Daoy (cell line): ENCODE measurements around the gene PAFAH1B2. TPM values are rescaled to one million over a fixed set of nuclear protein-coding genes. Genes with fewer than 3 reads are reported as not detected.
A peak's percentile ranks its signal among the peaks of the same experiment; 100 is the strongest.

Experiments used
- DNase-seq: peaks from one replicate; pipeline ENCODE4 v3.0.0-alpha.2; 2015; ENCODE audit warnings: low read depth
- total RNA-seq: library from RNA; depleted of rRNA; stranded (reverse); fragments of >200 nt; shearing (Covaris generic); gene quantifications from 2 replicates; pipeline ENCODE4 v1.2.3, GENCODE V29; 2014

PAFAH1B2 gene
- total RNA-seq, 1 experiment from 2014 or later, result 123 TPM

DNA sequence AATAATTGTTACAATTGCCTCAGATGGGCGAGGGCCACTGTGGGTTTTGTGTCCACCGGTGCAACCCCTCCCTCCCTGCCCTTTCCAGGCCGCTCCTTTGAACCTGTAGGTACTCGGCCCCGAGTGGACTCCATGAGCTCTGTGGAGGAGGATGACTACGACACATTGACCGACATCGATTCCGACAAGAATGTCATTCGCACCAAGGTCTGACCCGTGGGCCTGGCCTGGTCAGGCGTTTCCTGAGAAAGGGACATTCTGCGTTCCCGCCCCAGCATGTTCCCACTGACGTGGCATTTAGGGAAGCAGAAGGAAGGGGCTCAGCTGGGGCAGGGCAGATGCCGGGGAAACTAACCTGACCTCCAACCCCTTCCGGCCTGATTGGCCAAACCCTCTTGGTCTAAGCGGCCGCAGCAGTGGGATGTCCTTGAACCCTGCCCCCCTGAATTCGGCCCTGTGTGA lies 44.6 kb downstream of the PAFAH1B2 start:
- DNase-seq, result no peak

DNA sequence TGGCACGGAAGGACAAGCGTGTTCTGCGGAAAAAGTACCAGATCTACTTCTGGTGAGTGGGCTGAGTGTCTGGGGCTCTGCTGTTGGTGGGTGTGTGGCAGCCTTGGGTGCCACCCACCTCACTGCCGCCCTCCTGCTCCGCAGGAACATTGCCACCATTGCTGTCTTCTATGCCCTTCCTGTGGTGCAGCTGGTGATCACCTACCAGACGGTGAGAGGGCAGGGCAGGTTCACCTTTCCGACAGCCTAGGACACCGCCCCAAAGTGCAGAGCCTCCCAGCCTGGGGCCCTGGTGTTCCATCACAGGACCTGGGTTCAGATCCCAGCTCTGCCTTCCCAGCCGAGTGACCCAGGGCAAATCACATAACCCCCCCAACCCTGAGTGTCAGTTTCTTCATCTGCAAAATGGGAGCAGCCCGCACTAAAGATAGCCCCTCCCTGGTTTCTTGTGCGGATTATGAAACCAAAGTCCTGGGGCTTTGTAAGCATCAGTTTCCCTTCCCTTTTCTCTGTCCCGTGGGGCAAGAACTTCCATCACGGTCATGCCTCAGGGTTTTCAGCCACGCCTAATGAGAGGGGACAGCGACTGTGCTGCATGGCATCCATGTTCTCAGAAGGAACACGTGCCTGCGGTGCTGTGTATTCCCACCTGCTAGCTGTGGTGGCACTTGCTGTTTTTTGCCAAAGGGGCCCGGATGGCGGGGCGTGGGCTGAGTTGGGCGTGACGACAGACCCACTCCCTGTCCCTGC lies 45.3 kb downstream of the PAFAH1B2 start:
- no peak for DNase-seq

DNA sequence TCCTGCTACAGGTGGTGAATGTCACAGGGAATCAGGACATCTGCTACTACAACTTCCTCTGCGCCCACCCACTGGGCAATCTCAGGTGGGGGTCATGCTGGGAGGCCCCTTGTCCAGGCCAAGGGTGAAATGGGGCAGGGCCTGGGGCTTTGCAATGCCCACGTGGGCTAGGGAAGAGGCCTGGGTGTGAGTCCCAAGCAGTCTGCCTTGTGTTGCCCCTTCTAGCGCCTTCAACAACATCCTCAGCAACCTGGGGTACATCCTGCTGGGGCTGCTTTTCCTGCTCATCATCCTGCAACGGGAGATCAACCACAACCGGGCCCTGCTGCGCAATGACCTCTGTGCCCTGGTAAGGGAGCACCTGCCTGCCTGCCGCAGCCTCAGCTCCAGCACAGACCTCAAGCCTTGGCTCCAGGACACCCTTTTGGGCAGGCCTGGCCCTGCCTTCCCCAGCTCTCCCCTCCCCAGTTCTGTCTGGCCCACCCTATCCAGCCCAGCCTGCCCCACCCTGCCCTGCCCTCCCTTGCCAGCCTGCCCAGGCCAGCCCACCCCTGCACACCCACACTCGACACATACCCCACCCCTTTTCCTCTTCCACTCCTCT lies 46.0 kb downstream of the PAFAH1B2 start:
- no peak for DNase-seq

DNA sequence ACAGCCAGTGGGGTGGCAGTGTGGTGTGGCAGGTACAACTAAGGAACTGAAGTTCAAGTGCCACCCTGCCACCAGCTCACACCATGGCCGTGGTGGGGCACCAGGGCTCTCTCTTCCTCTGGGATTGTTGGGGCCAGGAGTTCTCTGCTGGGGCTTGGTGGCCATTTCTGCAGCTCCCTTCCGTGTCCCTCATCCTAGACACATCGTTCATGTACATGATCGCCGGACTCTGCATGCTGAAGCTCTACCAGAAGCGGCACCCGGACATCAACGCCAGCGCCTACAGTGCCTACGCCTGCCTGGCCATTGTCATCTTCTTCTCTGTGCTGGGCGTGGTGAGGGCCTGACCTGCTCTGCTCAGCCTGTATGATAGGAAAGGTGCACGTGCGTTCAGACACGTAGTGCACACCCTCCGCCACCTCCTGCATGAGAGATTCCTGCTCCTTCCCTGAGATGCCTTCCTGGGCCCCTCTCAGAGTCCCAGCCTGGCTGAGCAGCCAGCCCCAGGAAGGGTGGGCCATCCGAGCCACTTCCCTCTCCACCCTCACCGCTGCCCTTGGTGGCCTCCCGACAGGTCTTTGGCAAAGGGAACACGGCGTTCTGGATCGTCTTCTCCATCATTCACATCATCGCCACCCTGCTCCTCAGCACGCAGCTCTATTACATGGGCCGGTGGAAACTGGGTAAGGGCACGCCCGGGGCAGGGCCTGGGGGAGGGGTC lies 47.8 kb downstream of the PAFAH1B2 start:
- DNase-seq, result no peak

DNA sequence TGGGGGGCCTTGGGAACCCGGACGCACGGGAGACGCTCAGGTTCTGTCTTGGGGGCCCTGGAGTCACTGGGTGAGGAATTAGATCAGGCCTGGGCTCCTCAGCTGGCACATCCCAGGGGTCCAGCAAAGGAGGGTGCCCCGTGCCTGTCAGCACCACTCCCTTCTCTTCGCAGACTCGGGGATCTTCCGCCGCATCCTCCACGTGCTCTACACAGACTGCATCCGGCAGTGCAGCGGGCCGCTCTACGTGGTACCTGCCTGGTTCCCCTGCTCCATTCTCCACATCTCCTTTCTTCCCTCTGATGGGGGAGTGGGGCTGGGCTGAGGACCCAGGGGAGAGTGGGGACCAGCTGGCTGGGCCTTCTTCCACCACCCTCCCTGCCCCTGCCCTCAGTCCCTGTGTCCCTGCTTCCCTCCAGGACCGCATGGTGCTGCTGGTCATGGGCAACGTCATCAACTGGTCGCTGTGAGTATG lies 48.4 kb downstream of the PAFAH1B2 start:
- no peak for DNase-seq

DNA sequence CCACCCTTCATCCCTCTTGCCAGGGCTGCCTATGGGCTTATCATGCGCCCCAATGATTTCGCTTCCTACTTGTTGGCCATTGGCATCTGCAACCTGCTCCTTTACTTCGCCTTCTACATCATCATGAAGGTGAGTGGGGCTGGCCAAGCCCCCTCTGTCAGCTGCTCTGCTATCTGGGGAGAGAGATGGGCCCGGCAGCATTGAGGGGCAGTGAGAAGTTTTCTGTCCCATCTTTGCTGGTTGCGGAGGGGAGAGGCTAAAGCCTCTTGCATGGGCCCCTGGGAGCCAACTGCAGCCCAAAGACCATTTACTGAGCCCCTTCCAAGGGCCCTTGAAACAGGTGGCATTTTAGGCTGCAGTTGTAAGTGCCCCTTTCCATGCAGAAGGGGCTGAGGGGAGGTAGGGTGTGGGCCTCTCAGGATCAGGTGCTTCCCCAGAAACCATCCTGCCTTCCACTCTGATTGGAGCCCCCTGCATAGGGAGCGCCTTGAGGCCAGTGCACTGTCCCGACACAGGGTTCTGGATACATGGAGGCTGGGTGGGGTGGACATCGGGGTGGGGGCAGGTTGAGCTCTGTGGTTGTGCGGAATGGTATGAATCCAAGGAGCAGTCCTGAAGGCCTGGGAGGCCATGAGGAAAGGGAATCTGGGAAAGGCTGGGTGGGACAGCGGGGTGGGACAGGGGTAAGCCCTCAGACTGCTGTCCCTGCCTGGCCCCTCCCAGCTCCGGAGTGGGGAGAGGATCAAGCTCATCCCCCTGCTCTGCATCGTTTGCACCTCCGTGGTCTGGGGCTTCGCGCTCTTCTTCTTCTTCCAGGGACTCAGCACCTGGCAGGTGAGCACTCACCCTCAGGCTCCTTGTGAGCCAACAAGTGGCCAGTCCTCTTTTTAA lies 49.3 kb downstream of the PAFAH1B2 start:
- DNase-seq, result no peak

DNA sequence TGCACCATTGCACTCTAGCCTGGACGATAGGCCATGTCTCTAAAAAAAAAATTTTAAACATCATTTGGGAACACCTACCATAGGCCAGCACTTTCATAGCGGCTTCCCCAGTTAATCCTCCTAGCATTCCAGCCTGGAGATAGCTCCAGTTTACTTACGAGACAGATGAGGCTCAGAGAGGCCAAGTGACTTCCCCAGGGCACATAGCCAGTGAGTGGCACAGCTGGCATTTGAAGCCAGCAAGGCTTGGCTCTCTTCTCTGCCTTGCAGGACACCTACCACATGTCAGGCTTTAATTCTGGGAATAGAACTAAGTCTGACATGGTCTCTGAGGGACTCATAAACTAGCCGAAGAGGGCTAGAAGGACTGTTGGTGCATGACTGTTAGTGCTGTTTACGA lies 50.2 kb downstream of the PAFAH1B2 start:
- no peak for DNase-seq

DNA sequence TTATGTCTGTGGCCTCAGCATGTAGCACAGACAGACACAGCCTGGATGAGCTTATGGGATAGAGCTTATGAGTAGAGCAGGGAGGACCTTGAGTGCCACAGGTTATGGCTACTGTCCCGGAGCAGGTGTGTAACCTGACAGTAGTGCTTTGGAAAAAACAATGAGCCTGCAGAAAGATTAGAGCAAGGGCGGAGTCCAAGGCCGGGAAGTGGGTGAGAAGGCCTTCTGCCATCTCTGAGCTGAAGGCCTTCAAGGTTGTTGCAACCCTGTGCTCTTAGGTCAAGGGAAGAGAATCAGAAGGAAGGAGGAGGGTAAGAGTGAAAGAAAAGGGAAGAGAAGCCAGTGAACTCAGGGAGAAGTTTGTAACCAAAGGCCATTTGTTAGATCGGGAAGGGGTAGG lies 51.2 kb downstream of the PAFAH1B2 start:
- no peak for DNase-seq

DNA sequence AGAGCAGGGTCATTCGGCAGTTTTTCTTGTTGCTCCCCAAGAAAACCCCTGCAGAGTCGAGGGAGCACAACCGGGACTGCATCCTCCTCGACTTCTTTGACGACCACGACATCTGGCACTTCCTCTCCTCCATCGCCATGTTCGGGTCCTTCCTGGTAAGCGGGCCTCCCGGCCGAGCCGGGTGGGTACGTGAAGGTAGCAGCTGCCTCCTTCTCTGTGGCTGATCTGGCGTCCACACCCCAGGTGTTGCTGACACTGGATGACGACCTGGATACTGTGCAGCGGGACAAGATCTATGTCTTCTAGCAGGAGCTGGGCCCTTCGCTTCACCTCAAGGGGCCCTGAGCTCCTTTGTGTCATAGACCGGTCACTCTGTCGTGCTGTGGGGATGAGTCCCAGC lies 51.7 kb downstream of the PAFAH1B2 start:
- no peak for DNase-seq

DNA sequence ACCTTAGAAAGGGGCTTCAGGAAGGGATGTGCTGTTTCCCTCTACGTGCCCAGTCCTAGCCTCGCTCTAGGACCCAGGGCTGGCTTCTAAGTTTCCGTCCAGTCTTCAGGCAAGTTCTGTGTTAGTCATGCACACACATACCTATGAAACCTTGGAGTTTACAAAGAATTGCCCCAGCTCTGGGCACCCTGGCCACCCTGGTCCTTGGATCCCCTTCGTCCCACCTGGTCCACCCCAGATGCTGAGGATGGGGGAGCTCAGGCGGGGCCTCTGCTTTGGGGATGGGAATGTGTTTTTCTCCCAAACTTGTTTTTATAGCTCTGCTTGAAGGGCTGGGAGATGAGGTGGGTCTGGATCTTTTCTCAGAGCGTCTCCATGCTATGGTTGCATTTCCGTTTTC lies 52.9 kb downstream of the PAFAH1B2 start:
- DNase-seq, result no peak

DNA sequence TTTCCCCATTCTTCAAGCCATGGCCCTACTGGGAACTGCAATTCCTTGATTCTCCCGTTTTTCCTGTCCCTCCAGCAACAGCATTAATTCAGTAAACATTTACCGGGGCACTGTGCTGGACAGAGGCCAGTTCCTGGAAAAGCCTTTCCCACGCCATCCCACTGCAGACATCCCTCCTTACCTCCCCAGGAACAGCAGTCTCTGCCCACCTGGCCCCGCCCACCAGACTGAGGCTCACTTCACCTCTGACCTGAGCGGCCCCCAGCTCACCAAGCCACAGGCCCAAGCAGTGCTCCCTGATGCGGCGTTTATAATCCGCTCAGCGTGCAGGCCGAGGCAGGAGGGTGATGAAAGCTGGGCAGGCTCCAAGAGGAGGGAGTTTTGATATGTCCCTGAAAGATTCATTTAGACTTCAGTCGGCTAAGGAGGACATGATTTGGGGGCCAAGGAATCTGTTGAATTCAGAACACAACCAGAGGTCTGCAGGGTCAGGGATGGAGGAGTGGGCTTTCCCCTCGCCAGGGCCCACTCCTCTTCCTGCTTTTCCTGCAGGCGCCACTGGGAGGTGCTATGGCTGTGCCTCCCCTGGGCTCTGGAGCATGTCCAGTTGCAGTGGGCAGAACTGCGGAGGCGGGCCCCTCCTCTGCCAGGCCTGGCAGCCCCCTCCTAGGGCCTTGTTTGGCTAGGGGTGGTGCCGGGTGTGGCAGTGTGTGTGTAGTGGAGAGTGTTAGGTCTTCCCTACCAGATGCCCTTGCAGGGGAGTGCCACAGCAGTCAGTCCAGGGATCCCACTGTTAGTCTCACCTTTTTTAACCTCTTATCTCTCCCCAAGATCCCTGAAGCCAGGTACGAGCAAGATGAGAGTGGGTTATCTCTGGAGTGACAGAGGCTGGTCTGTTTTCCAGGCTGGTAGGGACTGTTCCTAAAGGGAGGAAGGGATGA lies 53.7 kb downstream of the PAFAH1B2 start:
- DNase-seq, result peak; percentile 28

DNA sequence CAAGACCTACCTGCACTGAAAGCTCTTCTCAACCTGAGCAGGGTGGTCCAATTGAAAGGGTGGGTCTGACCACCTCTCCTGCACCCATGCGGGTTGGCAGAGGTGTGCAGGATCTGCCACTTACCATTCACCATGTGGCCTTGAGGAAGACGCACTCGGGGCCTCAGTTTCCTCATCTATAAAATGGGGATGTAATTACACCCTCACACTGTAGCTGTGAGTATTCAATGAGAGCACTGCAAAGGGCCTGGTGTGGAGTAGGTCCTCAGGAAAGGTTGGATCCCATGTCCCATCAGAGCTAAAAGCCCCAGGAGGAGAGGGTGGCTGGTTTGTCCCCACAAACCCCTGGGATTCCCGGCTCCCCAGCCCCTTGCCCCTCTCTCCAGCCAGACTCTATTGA lies 54.5 kb downstream of the PAFAH1B2 start:
- DNase-seq, result no peak

DNA sequence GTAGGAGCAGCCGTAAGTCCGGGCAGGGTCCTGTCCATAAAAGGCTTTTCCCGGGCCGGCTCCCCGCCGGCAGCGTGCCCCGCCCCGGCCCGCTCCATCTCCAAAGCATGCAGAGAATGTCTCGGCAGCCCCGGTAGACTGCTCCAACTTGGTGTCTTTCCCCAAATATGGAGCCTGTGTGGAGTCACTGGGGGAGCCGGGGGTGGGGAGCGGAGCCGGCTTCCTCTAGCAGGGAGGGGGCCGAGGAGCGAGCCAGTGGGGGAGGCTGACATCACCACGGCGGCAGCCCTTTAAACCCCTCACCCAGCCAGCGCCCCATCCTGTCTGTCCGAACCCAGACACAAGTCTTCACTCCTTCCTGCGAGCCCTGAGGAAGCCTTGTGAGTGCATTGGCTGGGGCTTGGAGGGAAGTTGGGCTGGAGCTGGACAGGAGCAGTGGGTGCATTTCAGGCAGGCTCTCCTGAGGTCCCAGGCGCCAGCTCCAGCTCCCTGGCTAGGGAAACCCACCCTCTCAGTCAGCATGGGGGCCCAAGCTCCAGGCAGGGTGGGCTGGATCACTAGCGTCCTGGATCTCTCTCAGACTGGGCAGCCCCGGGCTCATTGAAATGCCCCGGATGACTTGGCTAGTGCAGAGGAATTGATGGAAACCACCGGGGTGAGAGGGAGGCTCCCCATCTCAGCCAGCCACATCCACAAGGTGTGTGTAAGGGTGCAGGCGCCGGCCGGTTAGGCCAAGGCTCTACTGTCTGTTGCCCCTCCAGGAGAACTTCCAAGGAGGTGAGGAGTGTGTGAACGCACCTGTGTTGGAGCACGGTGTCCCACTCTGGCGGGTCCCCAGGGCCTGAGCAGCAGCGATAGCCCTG lies 55.2 kb downstream of the PAFAH1B2 start, which contains the start of gene TAGLN:
TAGLN (plus strand) TSS at position 318 of the 863 bp plus-strand sequence. CDS start 3,644 bp downstream, outside the sequence.
- peak; percentile 81 for DNase-seq

DNA sequence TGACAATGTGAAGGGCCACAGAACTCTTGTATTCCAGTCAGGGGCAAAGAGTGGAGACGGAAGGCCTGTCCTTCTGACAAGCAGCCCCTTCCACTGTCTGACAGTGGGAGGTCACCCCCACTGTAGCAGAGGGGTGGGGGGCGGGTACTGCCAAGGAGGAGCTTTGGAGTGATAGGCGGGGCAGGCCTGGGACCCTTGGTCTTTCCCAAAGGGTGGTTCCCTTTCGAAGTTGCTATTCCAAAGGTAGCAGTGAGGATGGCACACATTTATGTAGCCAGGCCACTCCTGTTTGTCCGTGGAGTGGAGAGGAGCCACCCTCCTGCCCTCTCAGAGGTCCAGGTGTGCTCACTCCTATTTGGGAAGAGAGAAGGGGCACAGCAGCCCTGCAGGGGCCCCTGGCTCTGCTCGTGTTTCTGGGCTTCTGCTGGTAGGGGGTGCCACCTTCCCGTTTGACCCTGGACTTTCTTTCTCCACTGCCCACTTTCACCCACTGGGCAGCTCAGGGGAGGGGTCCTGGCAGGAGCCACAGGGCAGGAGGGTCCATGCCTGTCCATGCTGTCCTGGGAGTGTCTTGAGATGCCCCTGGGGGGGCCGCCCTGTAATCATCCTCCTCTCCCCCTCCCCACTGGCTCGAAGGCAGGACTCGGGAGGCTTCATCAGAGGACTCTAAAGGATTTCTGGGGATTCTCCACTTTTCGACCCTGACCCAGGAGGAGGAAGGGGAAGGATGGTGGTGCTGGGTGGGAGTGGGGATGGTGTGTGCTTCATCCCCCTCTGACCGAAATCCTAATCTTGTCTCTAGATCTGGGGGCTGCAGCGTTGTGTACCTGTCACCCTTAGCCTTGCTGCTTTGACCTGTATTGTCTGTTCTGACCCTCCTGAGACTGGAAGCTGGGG lies 56.1 kb downstream of the PAFAH1B2 start:
- no peak for DNase-seq

DNA sequence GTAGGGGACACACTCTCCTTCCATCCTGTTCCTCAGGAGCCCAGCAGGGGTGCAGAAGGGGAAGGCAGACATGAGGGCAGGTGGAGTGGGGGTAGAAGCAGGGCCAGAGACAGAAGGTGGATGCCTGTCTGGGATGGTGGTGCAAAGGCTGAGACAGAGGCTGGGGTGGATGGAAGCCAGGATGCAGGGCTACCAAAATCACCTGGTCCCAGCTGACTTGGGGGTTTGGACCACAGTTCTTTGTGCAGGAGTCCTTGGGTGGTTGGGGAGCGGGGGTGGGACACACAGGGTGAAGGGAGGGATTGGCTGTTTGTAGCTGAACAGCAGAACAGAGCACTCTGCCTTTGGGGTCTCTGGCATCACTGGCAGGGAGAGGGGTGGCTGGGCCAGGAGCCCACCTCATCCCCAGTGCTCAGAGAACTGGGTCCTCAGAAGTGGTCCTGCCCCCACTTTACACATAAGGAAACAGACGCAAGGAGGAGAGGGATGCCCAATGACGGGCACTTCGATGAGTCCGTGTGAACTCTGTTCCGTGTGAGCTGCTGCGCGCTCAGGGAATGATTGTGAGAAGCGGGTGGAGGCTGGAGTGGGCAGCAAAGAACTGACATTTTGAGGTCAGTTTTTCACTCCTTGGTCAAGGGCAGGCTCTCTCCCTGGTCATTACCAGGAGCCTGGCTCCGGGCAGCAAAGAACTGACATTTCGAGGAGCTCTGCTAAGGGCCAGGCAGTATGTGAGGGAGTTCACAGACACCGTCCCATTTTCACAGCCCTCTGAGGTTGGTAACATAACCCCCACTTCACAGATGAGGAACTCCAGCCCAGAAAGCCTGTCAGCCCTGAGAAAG lies 56.9 kb downstream of the PAFAH1B2 start:
- no peak for DNase-seq

DNA sequence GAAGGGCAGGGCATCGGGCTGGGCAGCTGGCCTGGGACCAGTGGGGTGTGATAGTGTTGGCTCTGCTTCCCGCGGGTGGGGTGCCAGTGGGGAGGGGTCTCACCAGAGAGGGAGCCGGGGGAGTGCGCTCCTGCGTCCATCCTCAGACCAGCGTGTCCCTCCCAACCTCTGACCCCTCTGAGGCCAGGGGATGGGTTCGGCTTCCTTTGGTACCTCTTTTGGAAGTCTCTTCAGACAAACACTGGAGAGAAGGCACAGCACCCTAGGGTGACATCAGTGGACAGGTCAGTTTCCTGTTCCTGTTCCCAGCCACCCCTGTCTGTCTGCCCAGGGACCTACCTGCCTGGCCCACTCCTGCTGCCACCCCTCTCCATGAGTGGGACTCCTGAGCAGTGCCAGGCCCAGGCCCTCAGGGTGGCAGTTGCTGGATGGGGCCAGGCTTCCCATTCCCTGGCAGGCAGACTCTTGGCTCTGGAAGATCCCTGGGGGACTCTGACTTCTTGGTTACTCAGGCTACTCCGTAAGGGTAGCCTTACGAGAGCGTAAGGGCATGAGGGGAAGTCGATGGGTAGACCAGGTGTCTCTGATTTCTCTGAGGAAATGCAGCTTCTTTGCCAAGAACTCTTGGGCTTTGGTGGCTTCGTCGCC lies 57.7 kb downstream of the PAFAH1B2 start:
- DNase-seq, result no peak
